DMS79 treated with DMSO at 0.1 percent for 48 hours (cell line): ENCODE results near the gene NT5C.

ENCODE experiments used
- DNase-seq: peaks from one replicate; lab custom pipeline; 2025; lab: John Stamatoyannopoulos, UW

The NT5C gene

DNA sequence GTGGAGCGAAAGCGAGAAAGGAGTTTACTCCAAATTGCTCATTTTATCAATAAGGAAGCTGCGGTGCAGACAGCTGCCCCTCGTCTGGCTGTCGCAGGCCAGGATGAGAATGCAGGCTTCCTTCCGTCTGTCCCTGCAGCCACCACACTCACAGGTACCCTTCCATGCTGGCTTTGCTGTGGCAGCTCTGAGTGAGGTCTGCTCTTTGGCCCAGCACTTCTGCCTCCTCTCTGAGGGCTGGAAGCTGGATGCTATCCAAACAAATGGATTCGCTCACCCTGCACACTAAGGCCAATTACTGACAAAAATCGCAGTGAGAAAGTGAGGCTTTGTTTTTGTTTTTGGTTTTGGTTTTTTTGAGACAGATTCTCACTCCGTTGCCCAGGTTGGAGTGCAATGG is 14.8 kb downstream of the NT5C start:
- DNase-seq: no peak

DNA sequence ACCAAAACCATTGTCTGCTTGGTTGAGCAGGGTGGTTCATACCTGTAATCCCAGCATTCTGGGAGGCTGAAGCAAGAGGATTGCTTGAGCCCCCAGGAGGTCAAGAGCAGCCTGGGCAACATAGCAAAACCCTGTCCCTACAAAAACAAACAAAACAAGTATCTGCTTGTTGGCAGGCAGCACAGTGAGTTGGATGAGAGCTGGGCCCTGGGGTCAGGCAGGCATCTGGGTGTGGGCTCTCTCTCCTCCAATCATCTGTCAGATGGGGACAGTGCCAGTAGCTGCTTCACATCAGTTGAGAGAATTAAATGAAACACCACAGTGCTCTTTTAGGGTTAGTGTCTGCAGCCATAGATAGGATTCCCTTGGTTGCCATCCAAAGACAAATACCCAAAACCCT is 16.0 kb downstream of the NT5C start:
- DNase-seq: no peak

DNA sequence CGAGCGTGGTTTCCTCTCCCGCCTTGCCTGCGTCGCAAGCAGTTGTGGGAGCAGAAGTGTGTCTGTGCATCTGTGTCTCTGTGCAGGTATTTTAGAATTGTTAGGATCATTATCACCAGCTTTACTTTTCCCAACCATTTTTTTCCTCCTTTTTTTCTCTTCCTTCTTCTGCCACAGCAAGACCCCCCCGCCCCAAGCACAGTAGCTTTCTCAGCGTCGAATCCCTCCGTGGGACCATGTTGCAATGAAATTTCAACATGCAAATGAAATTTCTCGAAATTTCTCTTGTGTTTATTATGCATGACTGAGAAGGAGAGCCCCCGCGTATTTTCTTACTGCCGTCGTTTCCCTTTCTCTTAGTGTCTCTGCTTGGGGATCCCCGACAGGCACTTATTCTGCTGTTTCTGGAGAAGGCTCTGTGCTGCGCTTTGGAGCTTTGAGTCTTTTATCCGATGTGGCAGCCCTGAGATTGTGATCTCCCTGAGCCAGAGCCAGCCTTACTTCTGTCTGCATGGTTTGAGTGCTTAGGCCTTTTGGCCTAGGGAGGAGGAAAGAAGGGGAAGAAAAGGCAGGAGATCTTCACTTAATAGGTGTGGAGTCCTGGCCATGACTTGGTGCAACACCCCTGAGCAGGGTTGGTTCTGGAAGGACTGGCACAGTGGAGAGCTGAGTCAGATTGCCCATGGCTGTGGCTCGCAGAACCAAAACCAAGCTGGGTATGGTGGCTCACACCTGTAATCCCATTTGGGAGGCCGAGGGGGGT is 16.8 kb downstream of the NT5C start:
- no peak for DNase-seq

DNA sequence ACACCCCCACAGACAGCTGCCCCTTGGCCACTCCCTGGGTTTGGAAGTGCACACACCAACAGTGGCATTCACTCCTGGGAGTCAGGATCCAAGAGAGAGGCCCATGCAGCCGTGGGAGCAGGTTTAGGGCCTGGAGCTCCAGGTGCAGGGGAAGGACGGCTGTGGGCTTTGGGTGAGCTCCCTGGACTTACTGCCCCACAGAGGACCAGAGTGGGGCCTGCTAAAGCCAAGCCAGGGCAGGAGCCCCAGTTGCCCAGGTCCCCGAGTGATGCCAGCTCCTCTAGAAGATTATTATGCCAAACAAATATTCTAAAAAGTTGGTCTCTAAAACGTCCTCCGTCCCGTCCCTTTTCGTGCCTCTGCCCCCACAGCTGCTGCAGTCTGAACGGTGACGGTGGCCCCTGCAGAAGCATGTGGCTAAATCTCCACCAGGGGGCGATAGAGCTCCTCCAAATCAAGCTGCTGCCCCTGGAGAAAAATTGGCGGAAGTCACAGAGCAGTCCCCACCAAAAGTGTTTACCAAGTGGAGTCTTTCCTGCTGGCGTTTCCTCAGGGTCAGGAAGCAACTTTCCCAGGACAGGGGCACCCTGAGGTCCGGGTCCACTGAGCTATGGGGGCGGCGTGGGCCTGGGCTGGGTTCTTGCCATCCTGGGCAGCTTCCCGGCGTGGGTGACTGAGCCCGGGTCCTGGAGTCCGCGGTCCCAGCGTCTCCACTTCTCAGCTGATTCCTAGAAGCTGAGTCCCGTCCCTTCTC is 17.6 kb downstream of the NT5C start:
- DNase-seq: peak; percentile 78

DNA sequence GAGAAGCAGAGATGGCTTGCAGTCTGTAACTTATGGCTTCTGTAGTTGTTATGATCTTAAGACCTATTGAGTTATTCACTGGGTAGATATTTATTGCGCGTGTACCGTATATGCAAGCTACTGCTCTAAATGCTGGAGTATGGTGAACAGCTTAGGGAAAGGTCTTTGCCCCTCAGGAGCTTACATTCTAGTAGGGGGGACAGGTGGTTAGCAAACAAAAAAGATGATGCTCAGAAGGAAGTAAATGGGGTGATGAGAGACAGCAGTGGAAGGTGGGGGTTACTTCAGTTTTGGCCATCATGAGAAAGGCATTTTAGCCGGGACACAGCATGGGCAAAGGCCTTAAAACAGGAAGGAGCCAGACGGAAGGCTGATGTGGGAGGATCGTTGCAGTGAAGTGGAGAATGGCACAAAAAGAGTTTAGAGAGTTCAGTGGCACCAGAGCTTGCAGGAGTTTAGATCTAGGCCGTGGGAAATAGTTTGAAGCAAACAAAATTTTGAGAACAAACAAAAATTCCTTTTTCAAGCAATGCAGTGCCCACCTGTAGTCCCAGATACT is 19.7 kb downstream of the NT5C start:
- DNase-seq: no peak

DNA sequence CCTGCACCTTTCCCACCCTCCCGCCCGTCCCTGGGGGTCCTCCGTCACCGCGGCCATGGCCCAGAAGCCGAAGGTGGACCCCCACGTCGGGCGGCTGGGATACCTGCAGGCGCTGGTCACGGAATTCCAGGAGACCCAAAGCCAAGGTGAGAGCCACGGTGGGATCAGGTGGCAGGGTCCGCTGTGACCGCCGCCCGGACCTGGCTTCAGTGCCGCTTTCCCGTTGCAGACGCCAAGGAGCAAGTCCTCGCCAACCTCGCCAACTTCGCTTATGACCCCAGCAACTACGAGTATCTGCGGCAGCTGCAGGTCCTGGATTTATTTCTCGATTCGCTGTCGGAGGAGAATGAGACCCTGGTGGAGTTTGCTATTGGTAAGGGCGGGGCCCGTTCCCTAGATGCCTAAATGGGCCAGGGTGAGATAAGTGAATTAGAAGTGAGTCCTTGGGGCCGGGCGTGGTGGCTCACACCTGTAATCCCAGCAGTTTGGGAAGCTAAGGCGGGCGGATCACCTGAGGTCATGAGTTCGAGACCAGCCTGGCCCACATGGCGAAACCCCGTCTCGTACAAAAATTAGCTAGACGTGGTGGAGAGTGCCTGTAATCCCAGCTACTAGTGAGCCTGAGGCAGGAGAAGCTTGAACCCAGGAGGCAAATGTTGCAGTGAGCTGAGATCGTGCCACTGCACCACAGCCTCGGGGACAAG is 21.2 kb downstream of the NT5C start:
- no peak for DNase-seq

DNA sequence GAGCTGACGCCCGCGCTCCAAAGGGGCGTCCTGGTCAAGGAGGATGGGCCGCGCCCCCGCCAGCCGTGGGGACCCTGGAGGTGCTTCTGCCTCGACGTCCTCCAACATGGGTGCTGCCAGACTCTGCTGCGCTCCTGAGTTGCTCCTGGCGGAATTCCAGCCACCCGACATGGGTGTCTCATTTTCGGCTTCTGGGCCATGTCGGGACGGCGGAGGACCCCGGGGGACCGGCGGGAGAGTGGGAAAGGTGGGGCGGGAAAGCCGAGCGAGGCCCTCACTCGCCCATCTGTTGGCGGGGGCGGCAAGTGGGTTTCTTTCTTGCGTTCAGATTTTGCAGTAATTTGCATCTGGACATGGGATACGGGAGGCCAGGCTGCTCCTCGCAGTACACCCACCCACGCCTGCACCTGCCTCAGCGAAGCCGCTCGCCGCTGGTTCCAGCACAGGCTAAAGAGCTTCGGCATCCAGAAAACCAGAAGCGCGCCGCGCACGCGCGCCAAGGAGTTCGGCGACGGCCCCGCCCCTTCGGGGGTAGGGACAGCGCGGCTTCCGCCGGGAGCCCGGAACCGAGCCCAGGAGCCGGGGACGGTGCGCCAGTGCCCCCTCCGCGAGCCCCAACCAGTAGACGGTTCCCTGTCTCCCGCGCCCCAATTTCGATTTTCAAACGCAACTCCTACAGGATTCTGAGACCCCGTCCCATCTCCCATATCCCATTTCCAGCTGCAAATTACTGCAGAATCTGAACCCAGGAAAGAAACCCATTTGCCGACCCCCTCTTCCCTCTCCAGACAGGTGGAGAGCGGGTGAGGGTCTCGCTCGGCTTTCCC is 21.9 kb downstream of the NT5C start, which contains the start of gene ARMC7:
TSS of gene ARMC7 (plus strand) at position 563 of the 827 bp plus-strand sequence. CDS start 320 bp downstream, outside the sequence.
- peak; percentile 73 for DNase-seq

DNA sequence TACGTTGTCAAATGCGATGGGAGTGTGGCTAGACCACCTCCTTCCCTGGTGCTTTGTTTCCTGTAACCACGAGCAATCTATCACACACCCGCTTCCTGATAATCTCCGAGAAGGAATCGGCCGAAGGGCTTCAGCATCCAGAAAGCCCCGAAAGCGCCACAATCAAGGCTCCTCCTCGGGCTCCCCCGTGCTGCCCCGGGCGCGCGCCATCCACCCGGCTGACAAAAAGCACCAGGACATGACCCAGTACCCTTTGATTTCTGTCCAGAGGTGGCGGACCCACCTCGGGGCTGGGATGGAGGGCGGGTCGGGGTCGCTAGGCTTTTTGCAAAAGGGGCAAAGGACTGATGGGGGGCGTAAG is 22.5 kb downstream of the NT5C start:
- no peak for DNase-seq

DNA sequence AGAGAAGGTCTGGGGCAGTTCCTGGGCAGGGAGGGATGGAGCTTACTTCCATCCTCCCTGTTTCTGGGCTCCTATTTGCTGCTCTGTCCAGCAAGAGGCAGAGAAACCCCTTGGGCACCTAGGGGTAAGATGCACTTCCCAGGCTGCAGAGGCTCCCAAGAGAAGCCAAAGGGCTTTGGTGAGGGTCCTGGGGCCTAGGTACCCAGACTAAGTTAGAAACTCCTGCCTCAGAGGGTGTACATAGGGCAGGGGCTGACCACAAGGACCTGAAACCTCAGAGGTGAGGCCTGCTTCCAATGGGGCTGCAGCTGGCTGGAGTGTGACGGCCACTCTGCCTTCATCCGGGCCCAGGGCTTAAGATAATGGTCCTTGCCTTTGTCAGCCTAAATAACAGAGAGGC is 23.3 kb downstream of the NT5C start:
- no peak for DNase-seq

DNA sequence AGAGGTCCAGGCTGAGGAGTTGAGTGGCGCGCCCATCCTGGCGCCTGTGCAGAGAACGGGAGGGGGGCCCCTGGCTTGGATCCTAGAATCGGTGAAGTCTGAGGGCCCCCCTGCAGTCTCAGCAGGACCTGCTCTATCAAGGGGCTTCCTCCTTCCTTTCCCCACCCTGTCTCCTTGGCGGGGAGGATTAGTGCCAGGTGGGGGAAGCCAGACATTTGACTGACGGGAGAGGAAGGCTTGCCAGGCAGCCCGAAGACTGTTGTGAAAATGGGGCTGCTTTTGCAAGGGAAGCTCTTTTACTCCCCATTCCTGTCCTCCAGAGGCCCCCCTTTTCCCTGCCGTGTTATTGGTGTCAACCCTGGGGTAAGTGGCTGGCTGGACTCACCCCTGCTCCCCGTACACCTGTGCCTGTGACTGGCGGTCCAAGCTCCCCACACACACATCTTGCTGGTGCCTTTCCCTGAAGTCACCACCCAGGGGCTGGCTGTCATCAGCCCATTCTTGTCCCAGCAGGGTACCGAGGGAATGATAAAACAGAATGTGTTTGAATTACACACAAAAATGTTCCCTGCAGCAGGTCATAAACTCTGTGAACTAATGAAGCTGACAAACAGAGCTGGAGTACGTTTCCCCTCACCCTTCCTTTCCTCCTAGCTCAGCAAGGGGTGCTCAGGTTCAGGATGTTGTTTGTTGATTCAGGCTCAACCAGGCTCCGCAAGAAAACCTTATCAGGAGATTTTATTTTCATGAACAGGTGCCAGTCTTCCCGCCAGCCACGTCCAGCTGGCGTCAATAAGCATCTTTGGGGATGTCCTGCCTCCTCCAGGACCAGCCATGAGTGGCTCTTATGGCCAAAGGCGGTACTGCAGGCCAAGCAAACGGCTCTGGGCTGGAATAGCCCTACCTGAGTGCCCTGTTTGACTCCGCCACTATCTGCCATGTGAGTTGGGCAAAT is 26.1 kb downstream of the NT5C start:
- DNase-seq: peak; percentile 47

DNA sequence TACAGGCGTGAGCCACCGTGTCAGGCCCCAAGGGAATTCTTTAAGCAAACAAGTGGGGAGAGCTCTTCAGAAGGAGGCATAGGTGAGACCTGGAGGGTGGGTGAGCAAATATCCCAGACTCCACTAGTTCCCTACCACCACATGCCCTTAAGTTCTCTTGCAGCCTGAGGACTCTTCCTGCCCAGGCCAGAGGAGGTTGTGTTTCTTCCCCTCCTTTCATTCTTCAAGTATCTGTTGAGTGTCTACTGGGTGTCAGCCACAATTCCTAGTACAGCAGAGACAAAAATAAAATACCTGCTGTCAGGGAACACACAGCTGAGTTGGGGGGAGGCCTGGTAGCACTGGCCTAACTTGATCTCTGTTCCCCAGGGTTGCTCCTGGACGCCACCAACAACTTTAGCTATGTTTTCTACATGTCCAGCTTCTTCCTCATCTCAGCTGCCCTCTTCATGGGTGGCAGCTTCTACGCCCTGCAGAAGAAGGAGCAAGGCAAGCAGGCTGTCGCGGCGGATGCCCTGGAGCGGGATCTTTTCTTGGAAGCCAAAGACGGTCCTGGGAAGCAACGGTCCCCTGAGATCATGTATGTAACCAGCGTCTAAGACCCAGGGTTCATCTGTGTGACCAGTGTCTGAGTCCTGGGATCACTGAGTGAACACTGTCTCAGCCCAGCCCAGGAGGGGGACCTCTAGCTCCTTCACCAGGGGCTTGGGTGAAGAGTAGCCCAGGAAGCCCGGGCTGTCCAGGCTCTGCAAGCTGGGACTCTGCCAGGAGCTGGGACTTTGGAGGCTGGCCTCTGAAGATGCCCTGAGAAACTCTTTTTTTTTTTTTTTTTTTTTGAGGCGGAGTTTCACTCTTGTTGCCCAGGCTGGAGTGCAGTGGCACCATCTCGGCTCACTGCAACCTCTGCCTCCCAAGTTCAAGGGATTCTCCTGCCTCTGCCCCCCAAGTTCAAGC is 27.7 kb downstream of the NT5C start:
- DNase-seq: peak; percentile 7

DNA sequence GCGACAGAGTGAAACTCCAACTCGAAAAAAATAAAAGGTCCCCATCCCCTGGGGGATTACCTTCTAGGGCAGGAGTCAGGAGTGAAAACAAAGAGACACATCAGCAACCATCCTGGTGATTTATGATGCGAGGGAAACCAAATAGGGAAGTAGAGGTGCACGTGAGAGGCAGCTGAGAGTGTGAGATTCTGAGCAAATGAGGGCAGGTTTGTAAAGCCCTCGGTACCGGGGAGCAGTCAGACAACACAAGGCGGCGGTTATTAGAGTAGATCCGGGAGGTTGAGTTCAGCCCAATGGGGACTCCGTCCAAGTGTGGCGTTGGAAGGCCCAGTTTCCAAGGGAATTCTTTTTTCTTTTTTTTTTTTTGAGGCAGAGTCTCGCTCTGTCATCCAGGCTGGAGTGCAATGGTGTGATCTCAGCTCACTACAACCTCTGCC is 29.1 kb downstream of the NT5C start:
- no peak for DNase-seq

DNA sequence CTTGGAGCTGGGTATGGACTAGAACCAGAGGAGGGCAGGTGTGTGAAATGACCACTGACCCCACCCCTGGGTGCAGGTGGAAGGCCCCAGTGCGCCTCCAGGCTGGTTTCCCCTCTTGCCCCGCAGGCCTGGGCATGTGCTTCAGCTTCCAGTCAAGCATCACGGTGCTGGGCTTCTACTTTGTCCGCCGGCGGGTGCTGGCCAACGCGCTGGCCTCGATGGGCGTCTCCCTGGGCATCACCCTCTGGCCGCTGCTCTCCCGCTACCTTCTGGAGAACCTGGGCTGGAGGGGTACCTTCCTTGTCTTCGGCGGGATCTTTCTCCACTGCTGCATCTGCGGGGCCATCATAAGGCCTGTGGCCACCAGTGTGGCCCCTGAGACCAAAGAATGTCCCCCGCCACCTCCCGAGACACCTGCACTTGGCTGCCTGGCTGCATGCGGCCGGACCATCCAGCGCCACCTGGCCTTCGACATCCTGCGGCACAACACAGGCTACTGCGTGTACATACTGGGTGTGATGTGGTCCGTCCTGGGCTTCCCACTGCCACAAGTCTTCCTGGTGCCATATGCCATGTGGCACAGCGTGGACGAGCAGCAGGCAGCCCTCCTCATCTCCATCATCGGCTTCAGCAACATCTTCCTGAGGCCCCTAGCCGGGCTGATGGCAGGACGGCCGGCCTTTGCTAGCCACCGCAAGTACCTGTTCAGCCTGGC is 31.5 kb downstream of the NT5C start:
- no peak for DNase-seq

DNA sequence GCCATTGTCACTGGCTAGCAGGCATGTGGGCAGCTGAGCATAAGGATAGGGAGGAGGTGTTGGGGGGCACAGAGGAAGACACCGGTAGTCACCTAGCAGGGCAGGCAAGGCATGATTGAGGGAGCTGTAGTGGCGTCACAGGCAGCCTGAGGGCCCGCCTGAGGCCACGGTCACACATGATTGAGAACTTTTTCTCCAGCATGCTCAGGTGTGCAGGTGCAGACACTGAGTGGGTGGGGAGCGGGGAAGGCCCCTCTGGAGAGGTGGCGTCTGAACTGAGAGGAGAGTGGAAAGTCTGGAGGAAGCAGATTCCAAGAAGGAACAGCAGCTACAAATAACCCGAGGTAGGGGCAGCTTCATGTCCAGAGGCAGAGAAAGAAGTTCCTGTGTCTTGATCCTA is 32.7 kb downstream of the NT5C start:
- no peak for DNase-seq

DNA sequence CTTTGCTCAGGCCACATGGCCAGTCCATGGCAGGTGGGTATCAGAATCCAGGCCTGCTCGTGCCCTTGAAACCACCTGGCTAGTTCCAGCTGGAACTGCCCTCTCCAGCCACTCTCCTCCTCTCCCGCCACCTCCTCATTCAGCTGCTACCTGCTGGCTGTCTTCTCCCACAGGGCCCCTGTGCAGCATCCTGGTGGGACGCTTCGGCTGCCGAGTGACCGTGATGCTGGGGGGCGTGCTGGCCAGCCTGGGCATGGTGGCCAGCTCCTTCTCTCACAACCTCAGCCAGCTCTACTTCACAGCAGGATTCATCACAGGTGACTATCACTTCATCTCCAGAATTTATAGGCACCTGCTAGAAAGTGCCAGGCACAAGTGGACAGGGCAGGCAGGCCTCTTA is 33.7 kb downstream of the NT5C start:
- DNase-seq: no peak

DNA sequence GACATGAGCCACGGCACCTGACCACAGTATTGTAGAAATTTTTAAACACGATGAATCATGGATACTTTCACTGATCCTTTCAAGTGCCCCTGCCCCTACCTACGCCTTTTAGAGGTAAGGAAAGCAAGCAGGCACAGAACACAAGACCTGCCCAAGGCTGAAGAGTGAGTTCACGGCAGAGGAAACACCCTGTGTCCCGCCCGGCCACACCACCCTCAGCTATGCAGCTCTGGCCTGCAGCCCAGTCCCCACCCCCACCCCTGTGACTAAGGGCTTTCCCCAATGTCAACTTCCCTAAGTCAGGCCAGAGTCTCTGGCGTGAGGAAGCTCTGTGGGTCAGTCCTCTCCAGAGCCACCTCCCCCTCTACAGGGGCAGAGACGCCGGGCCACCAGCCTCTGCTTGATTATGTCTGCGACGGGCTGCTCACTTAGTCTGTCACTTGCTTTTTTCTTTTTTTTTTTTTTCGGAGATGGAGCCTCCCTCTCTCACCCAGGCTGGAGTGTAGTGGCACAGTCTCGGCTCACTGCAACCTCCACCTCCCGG is 35.4 kb downstream of the NT5C start:
- DNase-seq: no peak

DNA sequence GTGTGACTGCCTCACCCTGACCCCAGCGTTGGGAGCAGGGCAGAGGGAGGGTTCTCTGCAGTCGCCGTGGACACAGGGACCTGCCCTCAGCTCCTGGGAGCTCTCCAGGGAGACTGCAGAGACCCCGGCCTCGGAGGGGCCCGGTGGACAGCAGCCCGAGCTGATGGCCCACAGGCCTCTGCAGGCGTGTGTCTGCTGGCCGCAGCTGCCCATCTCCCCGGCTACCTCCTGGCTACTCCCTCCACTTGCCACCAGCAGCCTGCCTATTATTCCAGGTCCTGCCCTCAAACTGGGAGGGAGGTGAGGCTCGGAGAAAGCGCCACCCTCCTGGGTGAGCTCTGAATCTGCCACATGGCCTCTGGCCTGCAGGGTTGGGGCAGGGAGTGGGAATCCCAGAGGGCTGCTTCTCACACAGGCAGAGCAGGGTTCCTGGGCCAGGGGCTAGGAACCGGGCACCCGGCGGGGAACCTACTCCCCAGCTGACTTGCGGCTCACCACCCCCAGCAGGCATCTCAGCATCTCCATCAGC is 36.6 kb downstream of the NT5C start:
- no peak for DNase-seq

DNA sequence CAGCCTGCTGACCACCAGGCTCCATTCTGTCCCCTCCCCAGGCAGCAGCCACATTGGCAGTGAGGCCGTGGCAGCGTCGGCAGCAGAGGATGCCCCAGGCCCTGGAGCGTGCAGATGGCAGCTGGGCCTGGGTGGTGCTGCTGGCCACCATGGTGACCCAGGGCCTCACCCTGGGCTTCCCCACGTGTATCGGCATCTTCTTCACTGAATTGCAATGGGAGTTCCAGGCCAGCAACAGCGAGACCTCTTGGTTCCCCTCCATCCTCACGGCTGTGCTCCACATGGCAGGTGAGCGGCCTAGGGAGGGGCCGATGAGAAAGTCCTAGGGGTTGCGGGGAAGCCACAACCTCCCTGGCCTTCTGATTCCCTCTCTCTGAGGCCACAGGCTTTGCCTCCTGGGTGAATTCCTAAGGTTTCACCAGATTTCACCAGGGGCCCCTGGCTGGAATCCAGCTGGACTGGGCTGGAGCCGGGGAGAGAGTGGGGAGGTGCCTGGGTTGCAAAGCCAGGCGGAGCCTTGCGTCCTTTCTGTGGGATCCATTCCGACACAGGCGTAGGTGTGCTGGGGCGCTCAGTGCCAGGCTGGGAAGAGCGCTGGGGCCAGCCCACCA is 37.9 kb downstream of the NT5C start:
- DNase-seq: no peak
